ENCODE measurements around the gene FBXW8.

DNA sequence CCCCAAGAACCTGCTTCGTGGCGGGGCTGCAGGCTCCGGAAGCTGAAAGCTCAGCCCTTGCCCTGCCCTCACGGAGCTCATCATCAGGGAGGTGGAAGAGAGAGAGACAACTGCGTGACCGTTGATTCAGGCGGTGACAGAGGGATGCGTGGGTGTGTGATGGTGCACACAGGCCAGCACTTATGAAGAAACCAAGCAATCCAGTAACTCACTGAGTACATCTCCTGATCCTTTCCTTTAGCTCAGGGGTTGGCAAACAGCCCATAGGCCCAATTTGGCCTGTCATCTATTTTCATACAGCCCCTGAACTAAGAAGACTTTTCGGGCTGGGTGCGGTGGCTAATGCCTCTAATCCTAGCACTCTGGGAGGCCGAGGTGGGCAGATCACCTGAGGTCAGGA, 138.5 kb downstream of the FBXW8 start:
- TF ChIP-seq, protein P1, sequence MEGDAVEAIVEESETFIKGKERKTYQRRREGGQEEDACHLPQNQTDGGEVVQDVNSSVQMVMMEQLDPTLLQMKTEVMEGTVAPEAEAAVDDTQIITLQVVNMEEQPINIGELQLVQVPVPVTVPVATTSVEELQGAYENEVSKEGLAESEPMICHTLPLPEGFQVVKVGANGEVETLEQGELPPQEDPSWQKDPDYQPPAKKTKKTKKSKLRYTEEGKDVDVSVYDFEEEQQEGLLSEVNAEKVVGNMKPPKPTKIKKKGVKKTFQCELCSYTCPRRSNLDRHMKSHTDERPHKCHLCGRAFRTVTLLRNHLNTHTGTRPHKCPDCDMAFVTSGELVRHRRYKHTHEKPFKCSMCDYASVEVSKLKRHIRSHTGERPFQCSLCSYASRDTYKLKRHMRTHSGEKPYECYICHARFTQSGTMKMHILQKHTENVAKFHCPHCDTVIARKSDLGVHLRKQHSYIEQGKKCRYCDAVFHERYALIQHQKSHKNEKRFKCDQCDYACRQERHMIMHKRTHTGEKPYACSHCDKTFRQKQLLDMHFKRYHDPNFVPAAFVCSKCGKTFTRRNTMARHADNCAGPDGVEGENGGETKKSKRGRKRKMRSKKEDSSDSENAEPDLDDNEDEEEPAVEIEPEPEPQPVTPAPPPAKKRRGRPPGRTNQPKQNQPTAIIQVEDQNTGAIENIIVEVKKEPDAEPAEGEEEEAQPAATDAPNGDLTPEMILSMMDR (IDR thresholded peaks at IDR 0.05; ENCODE audit: low read depth, low read length, poor library complexity, severe bottlenecking): no peak
- TF ChIP-seq EZH2phosphoT487 (IDR thresholded peaks at IDR 0.05; ENCODE audit: borderline replicate concordance, low read length): no peak
